ENCODE results near the gene TMEM79. TPM values are rescaled to one million over a fixed set of nuclear protein-coding genes. Genes with fewer than 3 reads are reported as not detected.
"Not testable (repeated sequence)": the region's sequence is repeated elsewhere in the genome, so short reads cannot be mapped to it uniquely, and the experiment has no call there.

Gene TMEM79
- total RNA-seq, 1 donor from 2014 or later, result 6.1 TPM

DNA sequence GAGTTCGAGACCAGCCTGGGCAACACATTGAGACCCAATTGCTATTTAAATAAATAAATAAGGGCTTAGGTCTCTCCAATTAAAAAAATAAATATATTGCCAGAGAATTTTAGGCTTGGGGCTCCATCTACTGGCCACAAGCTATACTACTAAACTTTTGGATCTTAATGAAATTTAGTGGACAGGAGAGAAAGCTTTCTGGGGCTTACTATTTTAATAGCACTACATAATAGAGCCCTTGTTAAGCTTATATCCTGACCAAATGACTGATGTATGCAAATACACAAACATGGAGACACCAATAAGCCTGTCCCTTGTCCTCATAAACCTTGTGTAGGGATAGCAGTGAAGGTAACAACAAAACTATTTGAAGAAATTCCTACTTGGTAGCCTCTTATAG lies 35.5 kb downstream of the TMEM79 start:
- Mint-ChIP-seq H3K4me3 (no peak overlapping the region), H3K36me3 (peaks cover 37% of the 10 kb centered on the region), H3K9me3 (no peaks in the 10 kb centered on the region), H3K27me3 (ENCODE audit: low read depth) (no peaks in the 10 kb centered on the region), H3K27ac (no peak overlapping the region), H3K4me1 (no peaks in the 10 kb centered on the region)
- no peak for DNase-seq (ENCODE audit: low spot score in 2 of 2, unreplicated experiment in 2 of 2)
- TF ChIP-seq, protein P1, sequence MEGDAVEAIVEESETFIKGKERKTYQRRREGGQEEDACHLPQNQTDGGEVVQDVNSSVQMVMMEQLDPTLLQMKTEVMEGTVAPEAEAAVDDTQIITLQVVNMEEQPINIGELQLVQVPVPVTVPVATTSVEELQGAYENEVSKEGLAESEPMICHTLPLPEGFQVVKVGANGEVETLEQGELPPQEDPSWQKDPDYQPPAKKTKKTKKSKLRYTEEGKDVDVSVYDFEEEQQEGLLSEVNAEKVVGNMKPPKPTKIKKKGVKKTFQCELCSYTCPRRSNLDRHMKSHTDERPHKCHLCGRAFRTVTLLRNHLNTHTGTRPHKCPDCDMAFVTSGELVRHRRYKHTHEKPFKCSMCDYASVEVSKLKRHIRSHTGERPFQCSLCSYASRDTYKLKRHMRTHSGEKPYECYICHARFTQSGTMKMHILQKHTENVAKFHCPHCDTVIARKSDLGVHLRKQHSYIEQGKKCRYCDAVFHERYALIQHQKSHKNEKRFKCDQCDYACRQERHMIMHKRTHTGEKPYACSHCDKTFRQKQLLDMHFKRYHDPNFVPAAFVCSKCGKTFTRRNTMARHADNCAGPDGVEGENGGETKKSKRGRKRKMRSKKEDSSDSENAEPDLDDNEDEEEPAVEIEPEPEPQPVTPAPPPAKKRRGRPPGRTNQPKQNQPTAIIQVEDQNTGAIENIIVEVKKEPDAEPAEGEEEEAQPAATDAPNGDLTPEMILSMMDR (IDR thresholded peaks at IDR 0.05; ENCODE audit: unreplicated experiment), result peak; percentile 72

DNA sequence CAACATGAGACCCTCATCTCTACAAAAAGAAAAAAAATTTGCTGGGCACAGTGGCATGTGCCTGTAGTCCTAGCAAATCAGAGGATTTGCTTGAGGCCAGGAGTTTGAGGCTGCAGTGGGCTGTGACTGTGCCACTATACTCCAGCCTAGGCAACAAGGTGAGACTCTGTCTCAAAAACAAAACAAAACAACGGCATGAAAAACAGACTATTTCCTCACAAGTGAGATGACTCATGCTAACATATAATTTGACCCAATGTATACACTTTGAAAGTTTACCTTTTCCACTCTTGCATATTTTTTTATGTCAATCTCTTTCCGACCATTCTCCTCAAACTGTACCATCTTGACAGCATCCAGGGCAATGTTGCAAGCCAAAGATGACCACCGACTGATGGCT lies 36.4 kb downstream of the TMEM79 start:
- TF ChIP-seq, protein P1 (IDR thresholded peaks at IDR 0.05; ENCODE audit: unreplicated experiment), result no peak
- H3K27me3 Mint-ChIP-seq (ENCODE audit: low read depth), result no peaks in the 10 kb centered on the region
- no peak overlapping the region for H3K4me3 Mint-ChIP-seq
- DNase-seq (ENCODE audit: low spot score in 2 of 2, unreplicated experiment in 2 of 2), result no peak
- peaks cover 38% of the 10 kb centered on the region for H3K36me3 Mint-ChIP-seq
- no peak overlapping the region for H3K27ac Mint-ChIP-seq
- no peaks in the 10 kb centered on the region for H3K4me1 Mint-ChIP-seq
- H3K9me3 Mint-ChIP-seq, result no peaks in the 10 kb centered on the region

DNA sequence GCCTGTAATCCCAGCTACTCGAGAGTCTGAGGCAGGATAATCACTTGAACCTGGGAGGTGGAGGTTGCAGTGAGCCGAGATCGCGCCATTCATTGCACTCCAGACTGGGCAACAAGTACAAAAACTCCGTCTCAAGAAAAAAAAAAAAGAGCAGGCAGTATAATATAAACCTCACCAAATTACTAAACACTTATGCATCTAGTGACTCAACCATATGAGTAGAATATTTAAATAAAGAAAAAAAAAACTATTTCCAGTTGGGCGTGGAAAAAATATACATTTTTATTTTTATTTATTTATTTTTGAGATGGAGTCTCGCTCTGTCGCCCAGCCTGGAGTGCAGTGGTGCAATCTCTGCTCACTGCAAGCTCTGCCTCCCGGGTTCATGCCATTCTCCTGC lies 39.1 kb downstream of the TMEM79 start:
- not testable (repeated sequence) for H3K27me3 Mint-ChIP-seq (ENCODE audit: low read depth); H3K27ac Mint-ChIP-seq

DNA sequence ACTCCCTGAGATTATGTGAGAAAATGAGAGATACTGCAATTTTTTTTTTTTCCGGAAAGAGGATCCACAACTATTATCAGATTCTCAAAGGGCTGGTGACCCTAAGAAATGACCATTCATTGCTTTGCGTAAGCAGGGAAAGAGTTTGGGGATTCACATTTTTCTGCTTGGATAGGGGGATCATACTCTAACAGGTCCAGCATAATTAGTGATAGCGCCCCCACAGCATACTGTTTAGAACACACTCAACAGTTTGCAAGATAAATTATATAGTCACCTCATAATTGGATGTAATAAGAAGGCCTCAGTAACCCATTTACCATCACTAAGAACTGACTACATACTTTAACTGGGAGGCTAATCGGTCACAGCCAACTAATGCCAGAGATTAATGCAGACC lies 52.1 kb downstream of the TMEM79 start:
- TF ChIP-seq, protein P1 (IDR thresholded peaks at IDR 0.05; ENCODE audit: unreplicated experiment), result no peak
- H3K4me3 Mint-ChIP-seq, result peak overlapping the region; percentile 99
- no peak for DNase-seq (ENCODE audit: low spot score in 2 of 2, unreplicated experiment in 2 of 2)
- peaks cover 19% of the 10 kb centered on the region for H3K4me1 Mint-ChIP-seq
- H3K36me3 Mint-ChIP-seq, result peaks cover 13% of the 10 kb centered on the region
- H3K9me3 Mint-ChIP-seq, result no peaks in the 10 kb centered on the region
- H3K27ac Mint-ChIP-seq, result peak overlapping the region; percentile 16
- H3K27me3 Mint-ChIP-seq (ENCODE audit: low read depth), result no peaks in the 10 kb centered on the region

More for the DNA sequence above, 39.1 kb downstream of the TMEM79 start:
- not testable (repeated sequence) for H3K4me1 Mint-ChIP-seq; H3K9me3 Mint-ChIP-seq; H3K4me3 Mint-ChIP-seq; DNase-seq (ENCODE audit: low spot score in 2 of 2, unreplicated experiment in 2 of 2)
- H3K36me3 Mint-ChIP-seq, result peaks cover 28% of the 10 kb centered on the region

DNA sequence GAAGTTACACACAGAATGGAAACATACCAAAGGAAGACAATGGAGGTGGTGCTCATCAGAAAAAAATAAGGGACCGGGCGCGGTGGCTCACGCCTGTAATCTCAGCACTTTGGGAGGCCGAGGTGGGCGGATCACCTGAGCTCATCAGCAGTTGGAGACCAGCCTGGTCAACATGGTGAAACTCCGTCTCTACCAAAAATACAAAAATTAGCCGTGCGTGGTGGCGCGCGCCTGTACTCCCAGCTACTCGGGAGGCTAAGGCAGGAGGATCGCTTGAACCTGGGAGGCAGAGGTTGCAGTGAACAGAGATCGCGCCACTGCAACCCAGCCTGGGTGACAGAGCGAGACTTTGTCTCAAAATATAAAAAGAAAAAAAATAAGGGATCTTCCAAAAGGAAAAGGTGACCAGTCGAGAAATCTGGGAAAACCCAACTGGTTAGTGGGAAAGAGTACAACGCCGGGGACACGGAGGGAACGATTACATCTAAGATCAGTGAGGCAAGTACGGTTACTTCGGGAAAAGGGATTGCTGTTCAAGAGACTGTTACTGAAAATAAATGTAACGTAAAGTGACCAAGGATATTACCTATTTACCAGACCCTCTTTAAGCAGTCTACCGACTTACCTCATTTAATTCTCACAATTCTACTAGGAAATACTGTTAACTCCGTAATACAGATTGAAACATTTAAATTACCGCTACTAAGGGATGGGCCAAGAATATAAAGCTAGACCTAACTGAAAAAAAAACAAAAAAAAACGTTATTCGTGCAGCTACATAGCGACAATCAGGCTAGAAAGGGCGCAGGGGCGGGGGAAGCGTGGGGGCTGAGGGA lies 53.1 kb downstream of the TMEM79 start:
- Mint-ChIP-seq H3K36me3 (peaks cover 11% of the 10 kb centered on the region), H3K9me3 (no peaks in the 10 kb centered on the region), H3K27ac (peak overlapping the region; percentile 97), H3K27me3 (ENCODE audit: low read depth) (no peaks in the 10 kb centered on the region), H3K4me3 (peak overlapping the region; percentile 99), H3K4me1 (peaks cover 23% of the 10 kb centered on the region)
- TF ChIP-seq, protein P1 (IDR thresholded peaks at IDR 0.05; ENCODE audit: unreplicated experiment), result no peak
- DNase-seq (ENCODE audit: low spot score in 2 of 2, unreplicated experiment in 2 of 2), result no peak

DNA sequence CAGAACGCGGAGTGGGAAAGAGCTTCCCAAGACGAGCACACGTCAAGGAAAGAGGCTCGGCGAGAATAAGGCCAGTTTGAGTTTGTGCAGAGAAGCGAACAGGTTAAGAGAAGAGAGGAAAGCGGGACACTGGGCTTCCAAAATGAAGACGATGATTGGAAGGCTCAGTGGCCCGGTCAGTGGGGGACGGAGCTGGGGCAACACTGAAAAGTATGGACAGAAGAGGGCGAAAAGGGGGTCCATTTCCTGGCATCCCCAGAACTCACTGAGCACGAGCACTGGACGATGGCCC lies 53.7 kb downstream of the TMEM79 start:
- Mint-ChIP-seq H3K36me3 (peaks cover 11% of the 10 kb centered on the region), H3K4me3 (peak overlapping the region; percentile 99), H3K27ac (peak overlapping the region; percentile 97), H3K4me1 (peaks cover 28% of the 10 kb centered on the region), H3K9me3 (no peaks in the 10 kb centered on the region), H3K27me3 (ENCODE audit: low read depth) (no peaks in the 10 kb centered on the region)
- TF ChIP-seq, protein P1 (IDR thresholded peaks at IDR 0.05; ENCODE audit: unreplicated experiment), result no peak
- no peak for DNase-seq (ENCODE audit: low spot score in 2 of 2, unreplicated experiment in 2 of 2)
